ENCODE measurements around the gene UBA3.

UBA3 gene

GRCh38 chr3:69080233-69080920 lies at the start of gene UBA3:
UBA3 (minus strand) TSS chr3:69080365; CDS start chr3:69080353, 12 bp downstream.
- no peaks in the 10 kb centered on the region for H3K9me3 ChIP-seq (ENCODE audit: control insufficient read depth, insufficient read depth, low read length)
- TF ChIP-seq EZH2phosphoT487 (IDR thresholded peaks at IDR 0.05; ENCODE audit: borderline replicate concordance, low read length) (no peak), CTCF (IDR thresholded peaks at IDR 0.05; ENCODE audit: low read depth, low read length, poor library complexity, severe bottlenecking) (no peak)
- H3K27me3 ChIP-seq (ENCODE audit: control insufficient read depth, low read length): no peaks in the 10 kb centered on the region
- H3K4me2 ChIP-seq (ENCODE audit: low read length): peak within 1 kb of the TSS; percentile 95
- H3K79me2 ChIP-seq (ENCODE audit: control insufficient read depth, low read length): peaks cover 51% of the 10 kb centered on the region
- H3K36me3 ChIP-seq (ENCODE audit: control insufficient read depth, low read length): peaks cover 28% of the 10 kb centered on the region
- no peaks in the 10 kb centered on the region for H4K20me1 ChIP-seq (ENCODE audit: control insufficient read depth, insufficient read depth, low read depth, low read length)
- H3K27ac ChIP-seq (ENCODE audit: low read depth, low read length): peak within 1 kb of the TSS; percentile 88
- H3K4me3 ChIP-seq (ENCODE audit: low read length): peak within 1 kb of the TSS; percentile 89
- H3K4me1 ChIP-seq (ENCODE audit: control insufficient read depth, low read length): peaks cover 61% of the 10 kb centered on the region
- peaks cover 26% of the 10 kb centered on the region for H3F3A ChIP-seq (ENCODE audit: control insufficient read depth, insufficient read depth)
- H3K9me2 ChIP-seq (replicated peaks; ENCODE audit: control insufficient read depth, low read length): no peaks in the 10 kb centered on the region

- H3K4me1 ChIP-seq (ENCODE audit: control insufficient read depth, low read length): no peaks in the 10 kb centered on the region
- TF ChIP-seq CTCF (IDR thresholded peaks at IDR 0.05; ENCODE audit: low read depth, low read length, poor library complexity, severe bottlenecking) (no peak), EZH2phosphoT487 (IDR thresholded peaks at IDR 0.05; ENCODE audit: borderline replicate concordance, low read length) (no peak)
Observed at GRCh38 chr3:69129531-69129930, 49.4 kb upstream of the UBA3 start.

GRCh38 chr3:69128509-69128908 lies 48.3 kb upstream of the UBA3 start:
- no peaks in the 10 kb centered on the region for H3K9me2 ChIP-seq (replicated peaks; ENCODE audit: control insufficient read depth, low read length)
- no peak overlapping the region for H3K4me2 ChIP-seq (ENCODE audit: low read length)
- H3K27ac ChIP-seq (ENCODE audit: low read depth, low read length): no peak overlapping the region
- H3F3A ChIP-seq (ENCODE audit: control insufficient read depth, insufficient read depth): no peaks in the 10 kb centered on the region
- no peaks in the 10 kb centered on the region for H3K79me2 ChIP-seq (ENCODE audit: control insufficient read depth, low read length)
- no peaks in the 10 kb centered on the region for H4K20me1 ChIP-seq (ENCODE audit: control insufficient read depth, insufficient read depth, low read depth, low read length)
- no peaks in the 10 kb centered on the region for H3K4me1 ChIP-seq (ENCODE audit: control insufficient read depth, low read length)
- no peak overlapping the region for H3K4me3 ChIP-seq (ENCODE audit: low read length)
- TF ChIP-seq CTCF (IDR thresholded peaks at IDR 0.05; ENCODE audit: low read depth, low read length, poor library complexity, severe bottlenecking) (no peak), EZH2phosphoT487 (IDR thresholded peaks at IDR 0.05; ENCODE audit: borderline replicate concordance, low read length) (no peak)
- H3K9me3 ChIP-seq (ENCODE audit: control insufficient read depth, insufficient read depth, low read length): no peaks in the 10 kb centered on the region
- H3K36me3 ChIP-seq (ENCODE audit: control insufficient read depth, low read length): no peaks in the 10 kb centered on the region
- peaks cover 18% of the 10 kb centered on the region; the same call in 1 of the 2 replicates for H3K27me3 ChIP-seq (ENCODE audit: control insufficient read depth, low read length)

More at GRCh38 chr3:69129531-69129930, 49.4 kb upstream of the UBA3 start:
- Histone ChIP-seq H4K20me1 (ENCODE audit: control insufficient read depth, insufficient read depth, low read depth, low read length) (no peaks in the 10 kb centered on the region), H3K4me2 (ENCODE audit: low read length) (no peak overlapping the region), H3K9me3 (ENCODE audit: control insufficient read depth, insufficient read depth, low read length) (no peaks in the 10 kb centered on the region), H3K27me3 (ENCODE audit: control insufficient read depth, low read length) (peaks cover 18% of the 10 kb centered on the region; the same call in 1 of the 2 replicates), H3K36me3 (ENCODE audit: control insufficient read depth, low read length) (no peaks in the 10 kb centered on the region), H3K27ac (ENCODE audit: low read depth, low read length) (no peak overlapping the region), H3K79me2 (ENCODE audit: control insufficient read depth, low read length) (no peaks in the 10 kb centered on the region), H3K9me2 (replicated peaks; ENCODE audit: control insufficient read depth, low read length) (no peaks in the 10 kb centered on the region), H3F3A (ENCODE audit: control insufficient read depth, insufficient read depth) (no peaks in the 10 kb centered on the region), H3K4me3 (ENCODE audit: low read length) (no peak overlapping the region)
